HEK293T (cell line): Measurements from ENCODE around the gene DENND2D.

Source experiments
- BHLHE40 ChIP-seq: fragments of 450-650 bp; IDR thresholded peaks from 2 replicates; pipeline ENCODE4 v1.6.1; 2016; ENCODE audit warnings: mild to moderate bottlenecking, moderate library complexity, borderline replicate concordance
- FOXK2 ChIP-seq: fragments of 450-650 bp; IDR thresholded peaks from 2 replicates; pipeline ENCODE4 v1.6.1; 2016; ENCODE audit warnings: mild to moderate bottlenecking
- HDGF ChIP-seq: fragments of 450-650 bp; IDR thresholded peaks from 2 replicates; pipeline ENCODE4 v1.6.1; 2017; ENCODE audit warnings: antibody characterized with exemption, borderline replicate concordance
- LEF1 ChIP-seq: fragments of 450-650 bp; IDR thresholded peaks from 2 replicates; pipeline ENCODE4 v1.6.1; 2017; ENCODE audit warnings: mild to moderate bottlenecking, borderline replicate concordance
- SP1 ChIP-seq: fragments of 450-650 bp; IDR thresholded peaks from 2 replicates; pipeline ENCODE4 v1.6.1; 2017
- SUZ12 ChIP-seq: fragments of 450-650 bp; IDR thresholded peaks from 2 replicates; pipeline ENCODE4 v1.6.1; 2016; ENCODE audit warnings: mild to moderate bottlenecking
- ZNF384 ChIP-seq: fragments of 450-650 bp; IDR thresholded peaks from 2 replicates; pipeline ENCODE4 v1.6.1; 2016

DNA sequence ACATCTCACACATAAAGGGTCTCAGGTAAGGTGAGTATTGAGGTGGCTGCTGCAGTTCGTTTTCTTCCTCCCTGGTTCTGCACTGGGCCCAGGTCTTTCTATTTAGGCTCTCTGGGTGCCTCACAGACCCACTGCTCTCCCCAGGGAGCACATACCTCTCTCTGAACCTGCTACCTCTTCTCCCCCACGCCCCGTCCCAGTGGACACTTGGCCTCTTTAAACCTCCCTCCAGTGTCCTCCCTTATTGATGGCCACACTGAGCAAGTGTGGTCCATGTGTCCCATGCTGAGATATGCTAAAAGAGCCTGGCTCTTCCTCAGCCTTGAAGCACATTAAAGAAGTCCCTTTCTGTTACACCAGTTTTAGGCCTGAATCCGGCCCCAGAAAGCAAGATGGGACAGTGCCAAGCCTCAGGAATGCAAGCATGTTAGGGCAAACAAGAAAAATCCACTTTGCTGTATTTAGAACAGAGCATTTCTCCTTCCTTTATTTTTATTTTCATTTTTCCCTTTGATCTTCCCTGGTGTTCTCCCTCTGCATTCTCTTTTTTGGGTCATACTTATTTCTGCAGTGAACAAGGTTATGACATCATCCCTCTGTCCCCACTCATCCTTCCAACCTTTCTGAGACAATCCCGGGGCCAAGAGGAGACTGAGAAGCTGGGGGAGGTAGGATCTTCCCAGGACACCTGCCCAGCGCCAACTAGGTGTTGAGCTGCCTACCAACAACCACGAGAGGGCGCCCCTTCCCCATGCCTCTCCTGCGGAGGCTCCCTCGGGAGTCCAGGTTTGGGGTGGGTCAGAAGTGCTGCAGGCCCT, 22.1 kb upstream of the DENND2D start:
- TF ChIP-seq FOXK2 (no peak), BHLHE40 (no peak), SUZ12 (no peak), ZNF384 (no peak), LEF1 (no peak), SP1 (no peak), HDGF (no peak)
